Vagina (tissue), 2 donors: ENCODE results near the gene MPP7.

Source experiments
- CTCF ChIP-seq, 3 experiments: fragments of 450-650 bp in 2 of 3; fragments of 200-600 bp in 1 of 3; sonication (generic) in 1 of 3; IDR thresholded peaks; one replicate each; pipeline ENCODE4 v1.5.1; 2017 to 2019; ENCODE audit warnings: antibody characterized with exemption in 3 of 3, mild to moderate bottlenecking in 2 of 3, moderate library complexity in 2 of 3
- POLR2A ChIP-seq, 2 donors: fragments of 450-650 bp; IDR thresholded peaks; one replicate each; pipeline ENCODE4 v1.6.1; 2017; ENCODE audit warnings: antibody characterized with exemption in 2 of 2, mild to moderate bottlenecking in 2 of 2, moderate library complexity in 2 of 2
- POLR2AphosphoS5 ChIP-seq, 2 donors: sonication (generic); formaldehyde crosslinking; IDR thresholded peaks; one replicate each; pipeline ENCODE4 v1.9.0; 2017; ENCODE audit warnings: antibody characterized with exemption in 2 of 2, mild to moderate bottlenecking in 2 of 2, low read depth in 1 of 2; ENCODE audit not compliant: insufficient read depth in 1 of 2

GRCh38 chr10:28276384-28276783, 26.5 kb downstream of the MPP7 start:
- no peak for TF ChIP-seq CTCF (IDR thresholded peaks at IDR 0.05)
- TF ChIP-seq POLR2A (IDR thresholded peaks at IDR 0.05) = no peak
- TF ChIP-seq POLR2AphosphoS5 (IDR thresholded peaks at IDR 0.05; ENCODE audit: insufficient read depth in 1 of 2, low read depth in 1 of 2) = no peak
